Right lobe of liver (tissue), 6 donors: ENCODE measurements around the gene SLC50A1. TPM values are rescaled to one million over a fixed set of nuclear protein-coding genes. Genes with fewer than 3 reads are reported as not detected.

Source experiments
- ATAC-seq, 4 donors: fragments of 200-7000 bp; cut with Tn5 transposase; one replicate each; pipeline ENCODE4 v1.9.1; 2020; ENCODE audit warnings: mild to moderate bottlenecking in 4 of 4, moderate library complexity in 4 of 4
- DNase-seq, 3 donors: peaks; one replicate each; pipeline ENCODE4 v3.0.0-alpha.2; 2020
- H3K27ac ChIP-seq, 3 donors: fragments of 200-600 bp; one replicate each; pipeline ENCODE4 v1.8.0; 2022
- H3K27me3 ChIP-seq, 2 donors: fragments of 200-600 bp; one replicate each; pipeline ENCODE4 v1.8.0; 2022
- H3K36me3 ChIP-seq, 4 donors: fragments of 200-600 bp; sonication (generic) in 1 of 4; one replicate each; pipeline versions ENCODE4 v1.5.1 to v1.8.0; 2017 to 2022; ENCODE audit warnings: control low read depth in 1 of 4
- H3K4me1 ChIP-seq, 4 donors: fragments of 200-600 bp; sonication (generic) in 1 of 4; one replicate each; pipeline versions ENCODE4 v1.5.1 to v1.8.0; 2017 to 2022; ENCODE audit warnings: control low read depth in 1 of 4
- H3K4me3 ChIP-seq, 3 donors: fragments of 200-600 bp; one replicate each; pipeline ENCODE4 v1.8.0; 2022
- H3K9me3 ChIP-seq, 4 donors: fragments of 200-600 bp; sonication (generic) in 1 of 4; one replicate each; pipeline versions ENCODE4 v1.5.1 to v1.8.0; 2017 to 2022; ENCODE audit warnings: control low read depth in 1 of 4
- POLR2A ChIP-seq: fragments of 450-650 bp; IDR thresholded peaks from one replicate; pipeline ENCODE4 v1.6.1; 2017; ENCODE audit warnings: antibody characterized with exemption, mild to moderate bottlenecking
- WGBS: methylation state at CpG from one replicate; pipeline ENCODE4 v1.1.6; 2018; ENCODE audit warnings: low coverage, low lambda C conversion rate; ENCODE audit not compliant: insufficient coverage; ENCODE audit errors: missing lambda C conversion rate; 5-methylcytosine and 5-hydroxymethylcytosine counted together
- intact Hi-C, 2 donors: fragments of 100-400 bp; cut with DNase I; formaldehyde crosslinking; loops; one replicate each; pipeline versions ENCODE4 v1.11.2 to v1.14.1; 2022
- total RNA-seq, 6 experiments: library from RNA; depleted of rRNA in 2 of 6; stranded (reverse); fragments of >200 nt in 2 of 6; fragmentation: NEBNext Ultra II Directional in 3 of 6; extraction: Animal tissue kit (Norgen Biotek cat#: 25700) in 3 of 6; gene quantifications; one replicate each; pipeline versions ENCODE4 v1.1.0 to v1.2.4, GENCODE V29; 2016 to 2023
- TF ChIP-seq, protein P1 (sequence below), 4 donors: fragments of 200-600 bp in 3 of 4; fragments of 450-650 bp in 1 of 4; IDR thresholded peaks; one replicate each; pipeline versions ENCODE4 v1.5.1 to v1.8.0; 2016 to 2022; ENCODE audit warnings: antibody characterized with exemption in 4 of 4, mild to moderate bottlenecking in 2 of 4
- donor health status: DM: no; HTN: yes; CAD: no.
- donor health status: DM: no; HTN: no; CAD: no.
- donor health status: DM: no; HTN: no; CAD: no.
- donor health status: DM: no; HTN: yes; CAD: no.
- donor health status: DM: no; HTN: yes; CAD: no.

Gene SLC50A1
- total RNA-seq, 6 experiments from 2014 or later: 16.2 to 28.1 (median 24.4) TPM

DNA sequence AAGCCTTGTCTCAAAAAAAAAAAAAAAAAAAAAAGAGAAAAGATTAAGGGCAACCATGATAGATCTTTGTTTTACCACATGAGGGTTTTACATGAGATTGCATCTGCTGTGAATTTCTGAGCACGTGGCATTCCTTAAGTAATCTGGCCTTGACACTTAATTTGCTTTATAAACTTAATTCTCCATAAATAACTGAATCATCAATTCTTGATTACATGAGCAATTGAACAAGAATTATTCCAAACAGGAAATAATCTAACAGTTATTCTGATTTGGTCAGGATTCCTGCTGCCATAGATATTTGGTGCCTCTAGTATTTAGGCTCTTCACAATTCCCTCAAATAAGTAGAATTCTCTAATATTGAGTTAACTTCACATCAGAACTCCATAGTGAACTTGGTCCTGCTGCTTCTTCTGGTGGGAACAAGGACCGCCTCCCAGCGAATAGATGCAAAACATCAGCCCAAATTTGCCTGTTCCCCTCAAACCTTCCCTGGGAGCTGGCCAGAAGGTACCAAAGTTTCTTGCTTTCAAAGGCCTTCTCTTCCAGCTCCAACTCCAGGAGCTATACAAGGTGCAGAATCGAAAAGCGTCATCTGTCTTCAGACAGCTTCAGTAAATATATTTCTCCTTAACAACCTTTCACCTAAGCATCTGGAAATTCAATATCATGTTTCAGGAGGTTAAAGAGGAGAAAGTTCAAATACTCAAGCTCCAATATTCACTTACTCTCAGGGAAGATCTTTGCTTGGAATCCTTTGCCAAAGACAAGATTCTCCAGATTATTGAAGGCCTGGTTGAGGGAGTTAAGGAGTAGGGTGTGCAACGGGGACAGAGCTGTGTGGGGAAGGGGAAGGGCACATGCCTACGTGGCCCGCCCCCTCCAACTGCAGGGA, 36.4 kb downstream of the SLC50A1 start:
- no peaks in the 10 kb centered on the region for H3K9me3 ChIP-seq
- H3K4me1 ChIP-seq: peaks cover 0 to 7% (median 2%) of the 10 kb centered on the region in 4 donors
- H3K36me3 ChIP-seq: peaks cover 0 to 10% (median 5%) of the 10 kb centered on the region in 4 donors
- H3K4me3 ChIP-seq: peak overlapping the region; percentile 73 to 94 (median 87)
- DNase-seq: no peak
- peak overlapping the region; percentile 73 to 87 (median 78) for H3K27ac ChIP-seq
- 38% methylated on average over 7 of the region's 8 CpGs for WGBS
- intact Hi-C loops: no loop called here
- ATAC-seq: no peak
- TF ChIP-seq, protein P1, sequence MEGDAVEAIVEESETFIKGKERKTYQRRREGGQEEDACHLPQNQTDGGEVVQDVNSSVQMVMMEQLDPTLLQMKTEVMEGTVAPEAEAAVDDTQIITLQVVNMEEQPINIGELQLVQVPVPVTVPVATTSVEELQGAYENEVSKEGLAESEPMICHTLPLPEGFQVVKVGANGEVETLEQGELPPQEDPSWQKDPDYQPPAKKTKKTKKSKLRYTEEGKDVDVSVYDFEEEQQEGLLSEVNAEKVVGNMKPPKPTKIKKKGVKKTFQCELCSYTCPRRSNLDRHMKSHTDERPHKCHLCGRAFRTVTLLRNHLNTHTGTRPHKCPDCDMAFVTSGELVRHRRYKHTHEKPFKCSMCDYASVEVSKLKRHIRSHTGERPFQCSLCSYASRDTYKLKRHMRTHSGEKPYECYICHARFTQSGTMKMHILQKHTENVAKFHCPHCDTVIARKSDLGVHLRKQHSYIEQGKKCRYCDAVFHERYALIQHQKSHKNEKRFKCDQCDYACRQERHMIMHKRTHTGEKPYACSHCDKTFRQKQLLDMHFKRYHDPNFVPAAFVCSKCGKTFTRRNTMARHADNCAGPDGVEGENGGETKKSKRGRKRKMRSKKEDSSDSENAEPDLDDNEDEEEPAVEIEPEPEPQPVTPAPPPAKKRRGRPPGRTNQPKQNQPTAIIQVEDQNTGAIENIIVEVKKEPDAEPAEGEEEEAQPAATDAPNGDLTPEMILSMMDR (IDR thresholded peaks at IDR 0.05): no peak
- no peak for TF ChIP-seq POLR2A
- H3K27me3 ChIP-seq: no peaks in the 10 kb centered on the region

DNA sequence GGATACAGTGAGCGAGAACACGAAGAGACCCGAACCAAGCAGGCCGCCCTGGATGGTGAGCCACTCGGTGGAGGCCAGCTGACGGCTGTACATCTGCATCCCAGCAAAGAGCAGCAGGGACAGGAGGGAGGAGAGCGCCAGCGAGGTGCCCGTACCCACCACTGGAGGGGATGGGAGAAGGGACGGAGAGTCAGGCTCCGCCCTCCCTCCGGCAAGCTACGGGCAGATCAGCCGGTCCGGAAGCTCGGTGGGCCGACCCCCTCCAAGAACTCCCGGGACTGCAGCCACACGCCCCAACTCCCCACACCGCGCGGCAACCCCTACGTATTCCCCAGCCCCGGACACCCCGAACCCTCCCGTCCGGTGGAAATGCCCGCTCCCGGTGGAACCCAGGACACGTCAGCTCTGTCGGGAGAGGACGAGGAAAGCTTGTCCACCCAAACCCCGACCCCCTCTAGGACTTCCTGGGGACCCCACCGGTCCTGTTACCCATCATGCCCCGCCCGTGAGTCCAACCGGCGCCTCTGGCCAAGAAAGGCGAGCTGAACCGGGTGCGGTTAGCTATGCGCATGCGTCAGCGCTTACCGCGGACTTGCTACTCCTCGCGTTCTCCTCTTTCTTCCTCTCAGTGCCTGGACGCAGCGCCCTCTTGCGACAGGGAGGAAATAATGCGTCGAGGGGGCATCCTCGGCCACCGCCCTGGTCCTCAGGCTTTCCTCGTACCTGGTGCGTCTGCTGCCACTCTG, 37.3 kb downstream of the SLC50A1 start, which contains the start of gene KRTCAP2:
KRTCAP2 (minus strand) TSS at position 573 of the 746 bp plus-strand sequence; CDS start at position 493, 80 bp downstream.
- peak within 1 kb of the TSS; percentile 73 to 87 (median 78) for H3K27ac ChIP-seq
- H3K27me3 ChIP-seq: no peaks in the 10 kb centered on the region
- intact Hi-C loops: no loop called here
- TF ChIP-seq, protein P1 (IDR thresholded peaks at IDR 0.05): peak; percentile 86 to 98 (median 97)
- peak; percentile 60 for TF ChIP-seq POLR2A
- no peaks in the 10 kb centered on the region for H3K9me3 ChIP-seq
- ATAC-seq (peak; percentile 82 to 90 (median 86)), DNase-seq (peak; percentile 95 to 97 (median 95))
- peak within 1 kb of the TSS; percentile 73 to 94 (median 87) for H3K4me3 ChIP-seq
- 0% methylated on average over 18 of the region's 57 CpGs for WGBS
- H3K36me3 ChIP-seq: peaks cover 0 to 10% (median 5%) of the 10 kb centered on the region in 4 donors
- peaks cover 0 to 7% (median 0%) of the 10 kb centered on the region in 4 donors for H3K4me1 ChIP-seq

- 5% methylated on average over 37 of the region's 38 CpGs for WGBS
- Histone ChIP-seq H3K4me1 (peaks cover 0 to 7% (median 0%) of the 10 kb centered on the region in 4 donors), H3K27ac (peak within 1 kb of the TSS; percentile 73 to 87 (median 78)), H3K4me3 (peak within 1 kb of the TSS; percentile 73 to 94 (median 87)), H3K9me3 (no peaks in the 10 kb centered on the region), H3K27me3 (no peaks in the 10 kb centered on the region), H3K36me3 (peaks cover 0 to 10% (median 5%) of the 10 kb centered on the region in 4 donors)
- DNase-seq: peak in 2 of 3 donors; percentile 54 to 62
- intact Hi-C loops: no loop called here
- ATAC-seq: no peak
- no peak for TF ChIP-seq POLR2A
- TF ChIP-seq, protein P1 (IDR thresholded peaks at IDR 0.05): peak in 1 of 4 donors; percentile 0
These were observed 38.0 kb downstream of the SLC50A1 start, which contains the start of gene TRIM46 for GRCh38 chr1:155173478-155174323. Gene TRIM46, plus strand, starts transcription at chr1:155173849. Its CDS starts 118 bp downstream, at chr1:155173967.
